Type B pancreatic cell (in vitro differentiated cells): ENCODE data around the gene CCDC33. TPM values are rescaled to one million over a fixed set of nuclear protein-coding genes. Genes with fewer than 3 reads are reported as not detected.
A peak's percentile ranks its signal among the peaks of the same experiment; 100 is the strongest.

ENCODE experiments used
- DNase-seq: peaks from one replicate; pipeline ENCODE4 v3.0.0; 2021; ENCODE audit warnings: mixed read lengths; ENCODE audit not compliant: unreplicated experiment; ENCODE audit errors: extremely low spot score
- H3K27ac Mint-ChIP-seq: 2 replicates; pipeline ENCODE4 v1.8.0; 2021; ENCODE audit warnings: mild to moderate bottlenecking, mixed read lengths
- H3K27me3 Mint-ChIP-seq: 2 replicates; pipeline ENCODE4 v1.8.0; 2021; ENCODE audit warnings: mixed read lengths
- H3K36me3 Mint-ChIP-seq: 2 replicates; pipeline ENCODE4 v1.8.0; 2021; ENCODE audit warnings: mixed read lengths
- H3K4me1 Mint-ChIP-seq: one replicate; pipeline ENCODE4 v1.8.0; 2021; ENCODE audit warnings: mixed read lengths; ENCODE audit not compliant: unreplicated experiment
- H3K4me3 Mint-ChIP-seq: 2 replicates; pipeline ENCODE4 v1.8.0; 2021; ENCODE audit warnings: mild to moderate bottlenecking, mixed read lengths
- H3K9me3 Mint-ChIP-seq: 2 replicates; pipeline ENCODE4 v1.8.0; 2021; ENCODE audit warnings: mixed read lengths
- CTCF ChIP-seq: fragments of 200-600 bp; sonication (generic); conservative IDR thresholded peaks from 2 replicates; pipeline ENCODE4 v1.5.0; 2021; ENCODE audit warnings: antibody characterized with exemption, mild to moderate bottlenecking
- total RNA-seq: library from RNA; stranded (reverse); gene quantifications from 2 replicates; pipeline ENCODE4 v1.2.1, GENCODE V29; 2021; ENCODE audit warnings: low replicate concordance

The CCDC33 gene
- total RNA-seq, 1 donor from 2014 or later: 5.0 TPM

GRCh38 chr15:74302821-74303359 lies 66.8 kb downstream of the CCDC33 start:
- Mint-ChIP-seq H3K27ac (peak overlapping the region; percentile 67), H3K27me3 (peaks cover 67% of the 10 kb centered on the region), H3K4me3 (peak overlapping the region; percentile 65), H3K9me3 (no peaks in the 10 kb centered on the region), H3K36me3 (no peaks in the 10 kb centered on the region), H3K4me1 (peaks cover 72% of the 10 kb centered on the region)
- peak; percentile 79 for TF ChIP-seq CTCF
- no peak for DNase-seq

GRCh38 chr15:74303741-74304309 lies 67.7 kb downstream of the CCDC33 start:
- H3K4me3 Mint-ChIP-seq: peak overlapping the region; percentile 72
- TF ChIP-seq CTCF: no peak
- no peaks in the 10 kb centered on the region for H3K36me3 Mint-ChIP-seq
- peak overlapping the region; percentile 32 for H3K27ac Mint-ChIP-seq
- peaks cover 66% of the 10 kb centered on the region for H3K27me3 Mint-ChIP-seq
- peaks cover 77% of the 10 kb centered on the region for H3K4me1 Mint-ChIP-seq
- DNase-seq: no peak
- H3K9me3 Mint-ChIP-seq: no peaks in the 10 kb centered on the region

- H3K36me3 Mint-ChIP-seq: no peaks in the 10 kb centered on the region
- no peaks in the 10 kb centered on the region for H3K9me3 Mint-ChIP-seq
- peaks cover 68% of the 10 kb centered on the region for H3K27me3 Mint-ChIP-seq
- H3K4me1 Mint-ChIP-seq: peaks cover 79% of the 10 kb centered on the region
- DNase-seq: no peak
- TF ChIP-seq CTCF: no peak
- H3K27ac Mint-ChIP-seq: peak overlapping the region; percentile 32
- peak overlapping the region; percentile 72 for H3K4me3 Mint-ChIP-seq
Measured at GRCh38 chr15:74304431-74304830, 68.3 kb downstream of the CCDC33 start.

GRCh38 chr15:74305687-74306086 lies 69.6 kb downstream of the CCDC33 start:
- Mint-ChIP-seq H3K27me3 (peaks cover 59% of the 10 kb centered on the region), H3K4me3 (no peak overlapping the region), H3K4me1 (peaks cover 75% of the 10 kb centered on the region), H3K27ac (no peak overlapping the region), H3K36me3 (no peaks in the 10 kb centered on the region), H3K9me3 (no peaks in the 10 kb centered on the region)
- TF ChIP-seq CTCF: no peak
- DNase-seq: no peak

- Mint-ChIP-seq H3K27me3 (peaks cover 54% of the 10 kb centered on the region), H3K4me1 (peaks cover 81% of the 10 kb centered on the region), H3K36me3 (no peaks in the 10 kb centered on the region), H3K4me3 (no peak overlapping the region), H3K9me3 (no peaks in the 10 kb centered on the region), H3K27ac (no peak overlapping the region)
- no peak for TF ChIP-seq CTCF
- no peak for DNase-seq
Measured at GRCh38 chr15:74306781-74307217, 70.7 kb downstream of the CCDC33 start.
